ENCODE results near the gene IRGQ.

DNA sequence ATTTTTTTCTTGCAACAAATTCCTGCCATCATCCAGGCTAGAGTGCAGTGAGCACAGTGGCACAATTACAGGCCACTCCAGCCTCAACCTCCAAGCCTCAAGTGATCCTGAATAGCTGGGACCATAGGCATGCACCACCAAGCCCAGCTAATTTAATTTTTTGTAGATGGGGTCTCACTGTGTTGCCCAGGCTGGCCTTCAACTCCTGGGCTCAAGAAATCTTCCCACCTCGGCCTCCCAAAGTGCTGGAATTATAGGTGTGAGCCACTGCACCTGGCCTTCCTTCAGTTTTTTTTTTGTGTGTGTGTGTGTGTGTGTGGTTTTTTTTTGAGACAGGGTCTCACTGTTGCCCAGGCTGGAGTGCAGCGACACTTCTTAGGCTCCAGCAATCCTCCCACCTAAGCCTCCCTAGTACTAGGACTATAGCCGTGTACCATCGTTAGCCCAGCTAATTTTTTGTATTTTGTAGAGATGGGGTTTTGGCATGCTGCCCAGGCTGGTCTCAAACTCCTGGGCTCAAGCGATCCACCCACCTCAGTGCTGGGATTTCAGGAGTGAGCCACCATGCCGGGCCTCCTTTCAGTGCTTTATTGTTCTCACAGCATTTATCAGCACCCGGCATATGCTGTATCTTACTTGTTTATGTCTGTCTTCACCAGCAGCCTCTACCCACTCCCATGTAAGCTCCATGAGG is 10.1 kb upstream of the IRGQ start:
- TF ChIP-seq, protein P1, sequence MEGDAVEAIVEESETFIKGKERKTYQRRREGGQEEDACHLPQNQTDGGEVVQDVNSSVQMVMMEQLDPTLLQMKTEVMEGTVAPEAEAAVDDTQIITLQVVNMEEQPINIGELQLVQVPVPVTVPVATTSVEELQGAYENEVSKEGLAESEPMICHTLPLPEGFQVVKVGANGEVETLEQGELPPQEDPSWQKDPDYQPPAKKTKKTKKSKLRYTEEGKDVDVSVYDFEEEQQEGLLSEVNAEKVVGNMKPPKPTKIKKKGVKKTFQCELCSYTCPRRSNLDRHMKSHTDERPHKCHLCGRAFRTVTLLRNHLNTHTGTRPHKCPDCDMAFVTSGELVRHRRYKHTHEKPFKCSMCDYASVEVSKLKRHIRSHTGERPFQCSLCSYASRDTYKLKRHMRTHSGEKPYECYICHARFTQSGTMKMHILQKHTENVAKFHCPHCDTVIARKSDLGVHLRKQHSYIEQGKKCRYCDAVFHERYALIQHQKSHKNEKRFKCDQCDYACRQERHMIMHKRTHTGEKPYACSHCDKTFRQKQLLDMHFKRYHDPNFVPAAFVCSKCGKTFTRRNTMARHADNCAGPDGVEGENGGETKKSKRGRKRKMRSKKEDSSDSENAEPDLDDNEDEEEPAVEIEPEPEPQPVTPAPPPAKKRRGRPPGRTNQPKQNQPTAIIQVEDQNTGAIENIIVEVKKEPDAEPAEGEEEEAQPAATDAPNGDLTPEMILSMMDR (IDR thresholded peaks at IDR 0.05): no peak
- no peak for TF ChIP-seq POLR2A (IDR thresholded peaks at IDR 0.05)

Measured in esophagus squamous epithelium (tissue), 4 donors.